OCI-LY3 (cell line): ENCODE data around the gene LIG1.

ENCODE experiments used
- H2AFZ ChIP-seq: fragments of 200-600, 300-600 bp; shearing (Covaris generic); 2 replicates; pipeline ENCODE4 v1.6.0; 2014; ENCODE audit warnings: antibody characterized with exemption, low read depth, low read length
- H3K27ac ChIP-seq: fragments of 200-600, 300-600 bp; sonication (generic); 2 replicates; pipeline ENCODE4 v1.5.1; 2014; ENCODE audit warnings: mild to moderate bottlenecking, low read length, moderate library complexity, mixed read lengths
- H3K27me3 ChIP-seq: fragments of 200-600, 300-600 bp; sonication (generic); 2 replicates; pipeline ENCODE4 v1.6.1; 2014; ENCODE audit warnings: low read depth, low read length, mixed read lengths
- H3K36me3 ChIP-seq: fragments of 200-600, 300-600 bp; sonication (generic); replicated peaks from 2 replicates; pipeline ENCODE3; 2014; ENCODE audit warnings: low read depth, low read length, mixed read lengths
- H3K4me1 ChIP-seq: fragments of 300-600, 200-600 bp; sonication (generic); 2 replicates; pipeline ENCODE4 v1.6.1; 2014; ENCODE audit warnings: low read length, mixed read lengths
- H3K4me2 ChIP-seq: fragments of 200-600, 300-600 bp; sonication (generic); 2 replicates; pipeline ENCODE4 v1.6.1; 2014; ENCODE audit warnings: low read length, mixed read lengths
- H3K4me3 ChIP-seq: fragments of 300-600, 200-600 bp; sonication (generic); 2 replicates; pipeline ENCODE4 v1.5.1; 2014; ENCODE audit warnings: antibody characterized with exemption, mild to moderate bottlenecking, low read length, moderate library complexity
- H3K79me2 ChIP-seq: fragments of 300-600, 200-600 bp; shearing (Covaris generic); 2 replicates; pipeline ENCODE4 v1.6.1; 2014; ENCODE audit warnings: mild to moderate bottlenecking, low read length, mixed read lengths
- H3K9ac ChIP-seq: fragments of 300-600, 200-600 bp; shearing (Covaris generic); 2 replicates; pipeline ENCODE4 v1.6.0; 2014; ENCODE audit warnings: mild to moderate bottlenecking, low read length, moderate library complexity
- H3K9me3 ChIP-seq: fragments of 200-600, 300-600 bp; shearing (Covaris generic); 2 replicates; pipeline ENCODE4 v1.6.1; 2014; ENCODE audit warnings: low read length, mixed read lengths; ENCODE audit not compliant: insufficient read depth
- H4K20me1 ChIP-seq: fragments of 200-600, 300-600 bp; sonication (generic); 2 replicates; pipeline ENCODE4 v1.6.1; 2016; ENCODE audit warnings: low read length, mixed read lengths; ENCODE audit not compliant: insufficient read depth
- CTCF ChIP-seq: fragments of 200-600, 300-600 bp; sonication (generic); IDR thresholded peaks from 2 replicates; pipeline ENCODE4 v1.5.1; 2014; ENCODE audit warnings: antibody characterized with exemption, low read length, low read depth
- EZH2phosphoT487 ChIP-seq: fragments of 200-600 bp; shearing (Covaris generic); IDR thresholded peaks from 2 replicates; pipeline ENCODE4 v1.6.1; 2018; ENCODE audit warnings: antibody characterized with exemption, mixed run types, low read depth

LIG1 gene

GRCh38 chr19:48148576-48148975 lies 21.6 kb downstream of the LIG1 start:
- H3K9me3 ChIP-seq, result no peaks in the 10 kb centered on the region
- H3K9ac ChIP-seq, result no peak overlapping the region
- no peaks in the 10 kb centered on the region for H3K27me3 ChIP-seq
- TF ChIP-seq CTCF, result no peak
- TF ChIP-seq EZH2phosphoT487, result no peak
- no peak overlapping the region for H3K4me2 ChIP-seq
- H4K20me1 ChIP-seq, result no peaks in the 10 kb centered on the region
- H3K36me3 ChIP-seq, result peaks cover 35% of the 10 kb centered on the region
- H2AFZ ChIP-seq, result no peak overlapping the region
- no peak overlapping the region for H3K27ac ChIP-seq
- H3K4me1 ChIP-seq, result no peaks in the 10 kb centered on the region
- H3K79me2 ChIP-seq, result no peaks in the 10 kb centered on the region
- H3K4me3 ChIP-seq, result no peak overlapping the region

GRCh38 chr19:48147597-48148175 lies 22.5 kb downstream of the LIG1 start:
- H3K9me3 ChIP-seq, result no peaks in the 10 kb centered on the region
- no peaks in the 10 kb centered on the region for H3K27me3 ChIP-seq
- no peak overlapping the region for H3K9ac ChIP-seq
- H3K4me3 ChIP-seq, result no peak overlapping the region
- H3K79me2 ChIP-seq, result no peaks in the 10 kb centered on the region
- H3K4me1 ChIP-seq, result no peaks in the 10 kb centered on the region
- TF ChIP-seq CTCF (no peak), EZH2phosphoT487 (no peak)
- H3K4me2 ChIP-seq, result no peak overlapping the region
- no peak overlapping the region for H2AFZ ChIP-seq
- H3K27ac ChIP-seq, result no peak overlapping the region
- peaks cover 42% of the 10 kb centered on the region for H3K36me3 ChIP-seq
- H4K20me1 ChIP-seq, result no peaks in the 10 kb centered on the region

- no peaks in the 10 kb centered on the region for H3K27me3 ChIP-seq
- no peak overlapping the region for H3K27ac ChIP-seq
- no peak overlapping the region for H3K4me2 ChIP-seq
- H3K9ac ChIP-seq, result no peak overlapping the region
- H3K79me2 ChIP-seq, result no peaks in the 10 kb centered on the region
- H2AFZ ChIP-seq, result no peak overlapping the region
- H4K20me1 ChIP-seq, result no peaks in the 10 kb centered on the region
- H3K4me1 ChIP-seq, result no peaks in the 10 kb centered on the region
- H3K9me3 ChIP-seq, result no peaks in the 10 kb centered on the region
- no peak for TF ChIP-seq EZH2phosphoT487
- no peak for TF ChIP-seq CTCF
- H3K4me3 ChIP-seq, result no peak overlapping the region
- peaks cover 24% of the 10 kb centered on the region for H3K36me3 ChIP-seq
Measured at GRCh38 chr19:48139053-48139452, 31.1 kb downstream of the LIG1 start.

- Histone ChIP-seq H2AFZ (no peak overlapping the region), H3K9me3 (no peaks in the 10 kb centered on the region), H3K9ac (no peak overlapping the region), H3K27me3 (no peaks in the 10 kb centered on the region), H3K4me2 (no peak overlapping the region), H3K79me2 (no peaks in the 10 kb centered on the region), H3K36me3 (peaks cover 15% of the 10 kb centered on the region), H3K27ac (no peak overlapping the region), H3K4me3 (no peak overlapping the region), H4K20me1 (no peaks in the 10 kb centered on the region), H3K4me1 (no peaks in the 10 kb centered on the region)
- TF ChIP-seq EZH2phosphoT487 (no peak), CTCF (no peak)
Measured at GRCh38 chr19:48137411-48137810, 32.7 kb downstream of the LIG1 start.
